AG04449 (cell line): ENCODE results near the gene HDAC4.

ENCODE experiments used
- CTCF ChIA-PET: fragments of 350-600 bp; formaldehyde crosslinking; extraction: SDS; loops from one replicate; lab custom pipeline; 2021; ENCODE audit warnings: antibody characterized with exemption; lab: Yijun Ruan, JAX
- POLR2A ChIA-PET: fragments of 400-600, 350-600 bp; formaldehyde crosslinking; extraction: SDS; loops from one replicate; lab custom pipeline; 2020; ENCODE audit warnings: antibody characterized with exemption, inconsistent platforms; lab: Yijun Ruan, JAX
- DNase-seq: peaks from one replicate; pipeline ENCODE4 v3.0.0-alpha.2; 2010; ENCODE audit warnings: low read depth, low spot score
- H3K4me3 ChIP-seq: 2 replicates; pipeline ENCODE4 v1.5.1; 2011; ENCODE audit warnings: low read depth, mild to moderate bottlenecking, control low read depth, low read length
- CTCF ChIP-seq: IDR thresholded peaks from one replicate; pipeline ENCODE4 v1.5.1; 2011; ENCODE audit warnings: mild to moderate bottlenecking, moderate library complexity, low read length, control low read depth, inconsistent platforms; ENCODE audit not compliant: insufficient read depth; ENCODE audit errors: missing control alignments

HDAC4 gene

DNA sequence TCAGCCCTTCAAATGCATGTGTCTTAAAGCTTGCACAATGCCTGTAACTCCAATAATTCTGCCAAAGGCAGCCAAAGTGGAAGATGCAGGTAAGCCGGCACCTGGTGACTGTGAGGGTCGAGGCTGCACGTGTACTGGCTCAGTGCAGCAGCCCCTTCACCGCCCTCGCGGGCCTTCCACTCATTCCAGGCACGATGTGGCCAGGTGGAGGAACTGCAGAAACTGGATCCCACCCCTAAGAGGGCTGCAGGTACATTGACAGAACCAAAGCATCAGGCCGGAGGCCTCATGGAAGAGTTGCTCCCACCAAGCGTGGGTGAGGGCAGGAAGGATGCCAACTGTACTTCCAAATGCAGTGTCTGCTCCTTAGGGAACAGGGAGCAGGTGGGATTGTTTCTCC, 253.4 kb downstream of the HDAC4 start:
- H3K4me3 ChIP-seq, result no peak overlapping the region
- no peak for DNase-seq
- ChIA-PET POLR2A (no interaction called here), CTCF (interaction anchor here (1.0 kb wide), 1 partner anchor 12 kb away, joined by 4 read pairs; no protein-coding TSS in a partner anchor)
- no peak for TF ChIP-seq CTCF

DNA sequence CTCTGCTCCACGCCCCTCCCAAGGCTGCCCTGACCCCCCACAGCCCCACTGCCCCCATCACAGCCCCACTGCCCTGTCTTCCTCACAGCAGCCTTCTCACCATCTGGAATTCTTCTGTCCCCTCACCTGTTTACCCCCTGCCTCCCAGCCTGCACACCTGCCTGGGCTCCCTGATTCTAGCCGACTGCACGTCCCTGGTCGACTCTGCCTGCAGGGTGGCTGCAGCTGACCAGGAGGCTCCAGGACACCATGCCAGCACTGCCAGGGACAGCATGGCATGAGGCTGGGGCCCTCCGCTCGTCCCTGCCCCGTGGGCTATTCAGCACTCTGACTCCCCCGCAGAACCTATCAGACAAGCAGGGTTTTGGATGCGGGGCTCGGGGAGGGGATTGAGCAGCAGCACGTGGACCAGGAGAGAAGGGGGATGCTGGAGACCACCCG, 254.1 kb downstream of the HDAC4 start:
- no peak for TF ChIP-seq CTCF
- ChIA-PET POLR2A (no interaction called here), CTCF (interaction anchor here (1.0 kb wide), 1 partner anchor 12 kb away, joined by 4 read pairs; no protein-coding TSS in a partner anchor)
- DNase-seq, result no peak
- no peak overlapping the region for H3K4me3 ChIP-seq

GRCh38 chr2:239146011-239146641, 254.7 kb downstream of the HDAC4 start:
- ChIA-PET POLR2A (no interaction called here), CTCF (interaction anchor here (2.9 kb wide), 1 partner anchor 10 kb away, joined by 14 read pairs; no protein-coding TSS in a partner anchor)
- no peak for TF ChIP-seq CTCF
- DNase-seq, result no peak
- H3K4me3 ChIP-seq, result no peak overlapping the region

- TF ChIP-seq CTCF, result no peak
- ChIA-PET POLR2A (no interaction called here), CTCF (interaction anchor here (1.2 to 2.9 kb wide), 2 partner anchors 10 to 204 kb away, joined by 4 to 14 read pairs; no protein-coding TSS in a partner anchor)
- no peak overlapping the region for H3K4me3 ChIP-seq
- no peak for DNase-seq
Measured at GRCh38 chr2:239145601-239146000, 255.2 kb downstream of the HDAC4 start.

GRCh38 chr2:239145106-239145505, 255.7 kb downstream of the HDAC4 start:
- ChIA-PET CTCF (interaction anchor here (0.9 to 3.2 kb wide), 6 partner anchors 8 to 254 kb away, joined by 3 to 22 read pairs (median 9); no protein-coding TSS in a partner anchor), POLR2A (no interaction called here)
- no peak for TF ChIP-seq CTCF
- DNase-seq, result no peak
- H3K4me3 ChIP-seq, result no peak overlapping the region

DNA sequence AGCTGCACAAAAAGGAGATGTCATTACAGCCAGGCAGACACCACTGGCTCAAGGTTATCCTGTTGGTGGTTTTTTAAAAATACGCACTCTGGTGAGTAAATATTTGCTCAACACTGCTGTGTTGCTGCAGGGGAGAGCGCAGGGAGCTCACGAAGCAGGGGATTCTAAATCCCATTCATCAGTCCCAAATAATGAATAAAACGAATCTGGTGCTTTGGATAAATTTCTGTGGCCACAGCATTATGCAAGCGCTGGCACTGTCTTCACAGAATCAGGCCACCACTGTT, 256.2 kb downstream of the HDAC4 start:
- CTCF ChIA-PET, result interaction anchor here (0.8 to 3.7 kb wide), 15 partner anchors 8 to 847 kb away, joined by 3 to 23 read pairs (median 5); no protein-coding TSS in a partner anchor
- DNase-seq, result no peak
- POLR2A ChIA-PET, result interaction anchor here (1.0 kb wide), 1 partner anchor 36 kb away, joined by 4 read pairs; no protein-coding TSS in a partner anchor
- H3K4me3 ChIP-seq, result no peak overlapping the region
- no peak for TF ChIP-seq CTCF
